Measurements from ENCODE around the gene CLECL1.
"Not testable (repeated sequence)": the region's sequence is repeated elsewhere in the genome, so short reads cannot be mapped to it uniquely, and the experiment has no call there.

The CLECL1 gene

GRCh38 chr12:9718968-9719367, 13.9 kb downstream of the CLECL1 start:
- DNase-seq, result no peak

- no peak for DNase-seq
Observed at GRCh38 chr12:9717070-9717925, 15.6 kb downstream of the CLECL1 start.

DNA sequence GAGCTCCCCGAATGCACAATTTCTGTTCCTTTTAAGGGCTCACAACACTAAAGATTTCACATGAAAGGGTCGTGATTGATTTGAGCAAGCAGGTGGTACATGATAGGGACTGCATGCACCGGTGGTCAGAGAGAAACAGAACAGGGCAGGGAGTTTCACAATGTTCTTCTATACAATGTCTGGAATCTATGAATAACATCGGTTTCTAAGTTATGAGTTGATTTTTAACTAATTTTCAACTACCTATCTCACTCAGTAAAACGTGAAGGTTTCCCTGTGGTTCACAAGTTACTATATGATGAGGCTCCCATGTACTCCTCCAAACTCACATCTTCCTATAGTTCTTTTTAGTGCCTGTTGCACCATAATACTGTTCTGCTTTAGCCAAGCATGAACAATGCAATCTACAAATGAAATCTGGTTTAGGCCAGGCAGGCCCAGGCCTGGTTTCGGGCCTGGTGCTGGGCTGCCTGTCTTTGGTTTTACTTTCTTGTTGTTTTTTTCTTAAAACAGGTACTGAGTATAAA, 19.8 kb downstream of the CLECL1 start:
- not testable (repeated sequence) for DNase-seq

DNA sequence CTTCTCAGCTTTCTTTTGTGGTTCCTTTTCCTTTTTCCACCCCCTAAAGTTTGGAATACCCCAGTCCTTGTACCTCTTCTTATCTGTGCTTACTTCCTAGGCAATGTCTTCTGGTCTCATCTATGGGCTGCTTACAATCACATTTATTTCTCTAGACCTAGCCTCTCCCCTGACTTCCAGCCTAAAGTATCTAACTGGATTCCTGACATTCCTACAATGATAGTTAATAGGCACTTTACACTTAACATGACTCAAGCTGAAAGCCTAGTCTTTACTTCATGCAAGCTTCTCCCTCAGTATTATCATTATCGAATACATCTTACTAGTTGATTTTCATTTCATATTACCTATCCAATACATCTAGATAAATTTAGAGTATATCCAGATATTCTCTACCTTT, 21.2 kb downstream of the CLECL1 start:
- no peak for DNase-seq

GRCh38 chr12:9710584-9711375, 22.1 kb downstream of the CLECL1 start:
- no peak for DNase-seq

- DNase-seq, result no peak
Observed at GRCh38 chr12:9708853-9709252, 24.0 kb downstream of the CLECL1 start.

DNA sequence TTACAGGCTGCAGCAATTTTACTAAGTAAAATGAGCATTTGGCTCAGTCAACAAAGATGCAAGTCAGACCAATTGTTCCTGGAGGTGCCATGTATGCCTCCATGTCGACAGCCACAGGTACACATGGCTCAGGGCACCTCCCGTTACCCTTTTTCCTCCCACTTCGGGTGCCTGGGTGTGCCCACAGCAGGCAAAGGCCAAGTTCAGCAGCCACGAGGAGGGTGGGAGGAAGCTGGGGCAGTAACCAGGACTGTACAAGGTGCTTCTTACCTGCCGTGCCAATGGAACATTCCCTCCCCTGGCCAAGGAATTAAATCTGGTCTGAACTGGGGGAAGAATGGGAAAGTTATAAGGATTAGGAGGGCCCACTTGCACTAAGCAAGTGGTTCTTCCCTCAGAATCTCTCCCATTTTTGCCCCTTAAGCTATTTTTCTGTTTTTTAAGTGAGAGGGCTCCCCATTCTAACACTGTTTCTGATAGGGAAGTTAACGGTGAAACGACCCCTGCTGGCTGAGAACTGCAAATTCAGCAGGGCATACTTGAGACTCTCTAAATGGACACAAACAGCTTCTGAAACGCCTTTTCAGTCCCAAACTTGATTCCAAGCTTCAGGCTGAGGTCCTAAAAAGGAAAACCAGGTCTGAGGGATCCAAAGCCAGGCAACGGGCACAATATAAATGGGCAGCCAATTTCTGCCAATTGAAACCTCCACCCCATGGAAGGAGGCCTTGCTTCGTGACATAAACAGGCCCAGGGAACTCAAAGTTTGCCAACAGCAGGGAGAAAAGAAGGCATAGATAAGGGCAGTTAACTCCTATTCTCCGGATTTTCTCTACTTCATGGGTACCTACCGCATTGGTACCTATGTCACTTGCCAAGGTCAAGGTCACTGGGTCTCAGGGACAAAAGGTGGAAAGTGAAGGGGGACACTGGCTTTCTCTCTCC, 24.8 kb downstream of the CLECL1 start:
- no peak for DNase-seq

DNA sequence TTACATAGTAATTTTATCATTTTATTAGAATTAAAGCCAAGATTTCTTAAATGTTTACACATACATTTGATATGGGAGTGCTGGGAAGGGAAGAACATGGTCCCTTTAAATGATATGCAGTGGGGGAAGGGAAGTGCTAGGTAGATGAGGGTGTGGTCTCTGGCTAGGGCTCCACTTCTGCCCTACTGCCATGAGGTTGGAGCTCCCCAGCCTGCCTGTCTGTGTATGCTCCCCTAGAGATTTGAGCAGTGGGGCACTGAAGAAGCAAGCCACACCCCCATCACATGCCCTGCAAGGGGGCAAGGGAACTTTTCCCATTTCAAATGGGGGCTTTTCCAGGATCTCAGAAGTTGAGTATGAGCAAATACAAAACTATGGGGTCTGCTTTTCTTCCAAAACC, 25.5 kb downstream of the CLECL1 start:
- DNase-seq, result no peak

DNA sequence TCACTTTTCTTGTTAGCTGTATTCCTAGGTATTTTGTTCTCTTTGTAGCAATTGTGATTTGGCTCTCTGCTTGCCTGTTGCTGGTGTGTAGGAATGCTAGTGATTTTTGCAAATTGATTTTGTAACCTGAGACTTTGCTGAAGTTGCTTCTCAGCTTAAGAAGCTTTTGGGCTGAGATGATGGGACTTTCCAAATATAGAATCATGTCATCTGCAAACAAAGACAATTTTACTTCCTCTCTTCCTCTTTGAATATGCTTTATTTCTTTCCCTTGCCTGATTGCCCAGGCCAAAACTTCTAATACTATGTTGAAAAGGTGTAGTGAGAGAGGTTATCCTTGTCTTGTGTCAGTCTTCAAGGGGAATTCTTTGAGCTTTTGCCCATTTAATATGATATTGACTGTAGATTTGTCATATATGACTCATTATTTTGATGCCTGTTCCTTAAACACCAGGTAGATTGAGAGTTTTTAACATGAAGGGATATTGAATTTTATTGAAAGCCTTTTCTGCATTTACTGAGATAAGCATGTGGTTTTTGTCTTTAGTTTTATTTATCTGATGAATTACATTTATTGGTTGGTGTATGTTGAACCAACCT, 26.7 kb downstream of the CLECL1 start:
- DNase-seq, result no peak

- not testable (repeated sequence) for DNase-seq
Observed at GRCh38 chr12:9704561-9704960, 28.3 kb downstream of the CLECL1 start.

DNA sequence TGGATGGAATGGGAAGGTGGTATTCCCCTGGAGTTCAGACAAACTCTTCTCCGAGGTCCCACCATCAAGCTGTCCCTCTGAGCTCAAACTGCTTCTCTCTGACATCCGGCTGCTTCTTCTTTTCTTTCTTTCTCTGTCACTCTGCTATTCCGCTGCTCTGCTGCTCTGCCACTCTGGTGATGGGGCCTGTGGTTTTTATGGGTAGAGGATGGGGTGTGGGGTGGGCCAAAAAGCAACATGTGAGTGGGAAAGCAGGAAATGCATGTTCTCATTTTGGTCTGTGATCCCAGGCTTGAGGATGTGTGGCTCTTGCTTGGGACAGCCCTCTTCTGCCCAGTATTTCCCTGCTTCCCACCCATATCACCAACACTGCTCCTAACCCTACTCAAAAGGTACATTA, 30.6 kb downstream of the CLECL1 start:
- DNase-seq, result no peak

DNA sequence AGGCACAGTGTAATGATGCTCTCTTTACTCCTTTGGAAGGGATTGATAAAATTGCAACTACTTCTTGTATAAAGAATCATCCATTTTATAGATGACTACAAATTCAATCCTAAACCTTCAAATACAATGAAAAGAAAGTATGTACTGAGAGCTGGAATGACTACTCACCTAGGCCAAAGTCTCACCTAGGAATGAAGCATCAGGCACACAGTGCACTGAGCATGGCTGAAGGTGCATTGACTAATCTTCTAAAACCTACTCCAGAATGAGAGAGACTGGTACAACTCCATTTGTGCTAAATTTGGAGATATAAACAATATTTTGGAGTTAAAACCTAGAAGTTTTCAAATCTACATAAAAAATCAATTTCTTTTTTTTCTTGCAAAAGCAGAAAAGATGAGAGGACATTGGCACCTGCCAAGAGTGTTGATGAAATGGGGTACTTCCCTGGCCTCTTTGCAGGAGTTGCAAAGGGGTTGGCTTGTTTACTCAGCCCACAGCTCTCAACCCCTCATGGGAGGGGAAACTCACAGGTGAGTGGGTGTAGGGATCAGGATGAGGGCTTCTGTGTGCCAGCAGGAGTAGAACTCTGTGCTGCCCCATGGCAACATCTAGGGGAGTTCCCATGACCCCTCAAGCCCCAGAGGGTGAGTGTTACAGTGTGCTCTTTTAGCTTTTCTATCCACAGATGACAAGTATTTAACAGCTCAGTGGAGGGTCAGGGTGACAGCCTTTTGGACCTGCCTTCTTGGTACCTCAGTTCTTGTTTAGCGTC, 31.3 kb downstream of the CLECL1 start:
- DNase-seq, result no peak

DNA sequence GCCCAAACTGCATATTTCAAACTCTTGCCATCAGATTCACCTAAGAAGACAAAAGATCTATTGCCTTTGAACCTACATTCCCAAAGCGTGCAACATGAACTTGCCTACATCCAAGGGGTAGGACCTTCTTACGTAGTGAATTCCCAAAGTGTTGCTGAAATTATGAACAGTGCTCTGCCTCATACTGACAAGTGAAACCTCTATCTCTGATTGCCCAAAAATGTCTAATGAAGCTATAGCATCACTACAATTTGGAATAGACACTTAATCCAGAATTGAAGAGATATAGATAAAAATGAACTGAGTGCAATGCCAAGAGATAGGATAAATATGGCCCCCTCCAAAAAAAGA, 32.3 kb downstream of the CLECL1 start:
- no peak for DNase-seq

GRCh38 chr12:9699898-9700605, 32.8 kb downstream of the CLECL1 start:
- DNase-seq, result no peak

- no peak for DNase-seq
Observed at GRCh38 chr12:9699269-9699897, 33.5 kb downstream of the CLECL1 start.

GRCh38 chr12:9698681-9699080, 34.2 kb downstream of the CLECL1 start:
- no peak for DNase-seq

- DNase-seq, result no peak
Observed at GRCh38 chr12:9697619-9698018, 35.3 kb downstream of the CLECL1 start.

DNA sequence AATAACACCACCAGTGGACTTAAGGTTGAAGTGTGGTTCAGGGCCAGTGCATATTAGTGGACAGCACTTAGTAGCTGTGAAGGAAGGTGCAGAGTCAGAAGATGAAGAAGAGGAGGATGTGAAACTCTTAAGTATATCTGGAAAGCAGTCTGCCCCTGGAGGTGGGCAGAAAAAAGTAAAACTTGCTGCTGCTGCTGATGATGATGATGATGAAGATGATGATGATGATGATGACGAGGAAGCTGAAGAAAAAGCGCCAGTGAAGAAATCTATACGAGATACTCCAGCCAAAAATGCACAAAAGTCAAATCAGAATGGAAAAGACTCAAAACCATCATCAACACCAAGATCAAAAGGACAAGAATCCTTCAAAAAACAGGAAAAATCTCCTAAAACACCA, 37.2 kb downstream of the CLECL1 start:
- not testable (repeated sequence) for DNase-seq

GRCh38 chr12:9695150-9695549, 37.7 kb downstream of the CLECL1 start:
- DNase-seq, result not testable (repeated sequence)

DNA sequence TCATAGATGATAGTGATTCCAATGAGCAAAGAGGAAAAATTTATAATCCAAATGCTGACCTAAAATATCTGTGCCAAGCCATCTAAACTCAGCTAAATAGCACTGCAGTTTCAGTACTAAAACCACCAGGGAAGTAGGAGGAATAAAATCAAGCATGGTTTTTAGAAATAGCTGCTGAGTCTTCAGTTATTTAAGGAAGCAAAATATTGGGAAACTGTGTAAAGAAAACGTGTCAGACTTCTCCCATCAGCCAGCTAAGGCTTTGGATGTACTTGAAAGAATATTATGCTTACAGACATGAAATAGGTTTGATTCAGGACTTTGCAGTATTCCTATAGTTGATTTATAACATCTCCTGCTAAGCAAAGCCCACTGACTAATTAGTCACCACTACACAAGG, 38.7 kb downstream of the CLECL1 start:
- no peak for DNase-seq

Data from NCI-H187 (cell line).